HepG2 (cell line): ENCODE measurements around the gene NUDT17. TPM values are rescaled to one million over a fixed set of nuclear protein-coding genes. Genes with fewer than 3 reads are reported as not detected.

ENCODE experiments used
- ATAC-seq: fragments of 200-7000 bp; cut with Tn5 transposase; 3 replicates; pipeline ENCODE4 v1.9.1; 2020; ENCODE audit warnings: mild to moderate bottlenecking, moderate library complexity
- BruUV-seq: library from RNA; stranded (reverse); fragments of 400-500 nt; replicated peaks from 2 replicates; lab custom pipeline; 2021; lab: Mats Ljungman, UMichigan
- CTCF ChIA-PET: fragments of 300-600 bp; formaldehyde crosslinking; extraction: SDS; loops from one replicate; lab custom pipeline; 2021; ENCODE audit warnings: low total read pairs, inconsistent platforms, low intra/inter-chr PET ratio; lab: Yijun Ruan, JAX
- POLR2A ChIA-PET: fragments of 350-600 bp; sonication (Branson Sonifier 250); formaldehyde crosslinking; loops from one replicate; lab custom pipeline; 2020; ENCODE audit warnings: antibody characterized with exemption, inconsistent platforms; lab: Yijun Ruan, JAX
- DNase-seq: peaks from one replicate; pipeline ENCODE4 v3.0.0-alpha.2; 2015; ENCODE audit warnings: low spot score
- FAIRE-seq: peaks from 3 replicates; lab custom pipeline; 2011; peaks lifted over from hg19 to GRCh38; lab: Jason Lieb, UNC
- H2AFZ ChIP-seq: one replicate; pipeline ENCODE4 v1.6.1; 2011; ENCODE audit warnings: low read length, inconsistent platforms
- H3K27ac ChIP-seq: fragments of 300-600 bp; 3 replicates; pipeline ENCODE4 v1.8.0; 2011; ENCODE audit warnings: mixed run types, mild to moderate bottlenecking, mixed read lengths, low read length, inconsistent platforms; ENCODE audit not compliant: insufficient read depth; ENCODE audit errors: extremely low read length
- H3K27me3 ChIP-seq, 2 experiments: fragments of 200-600 bp in 1 of 2; 2 replicates in 1 of 2; 3 replicates in 1 of 2; pipeline versions ENCODE4 v1.6.0 to v1.8.0; 2011; ENCODE audit warnings: low read length in 2 of 2, mild to moderate bottlenecking in 2 of 2, moderate library complexity in 2 of 2, inconsistent platforms in 1 of 2; ENCODE audit not compliant: insufficient read depth in 2 of 2, control insufficient read depth in 1 of 2
- H3K36me3 ChIP-seq, 2 experiments: fragments of 200-600 bp in 1 of 2; replicated peaks in 1 of 2; 2 replicates in 1 of 2; 3 replicates in 1 of 2; pipeline versions ENCODE4 v1.5.1 to v1.8.0; 2011; ENCODE audit warnings: low read length in 2 of 2, inconsistent platforms in 1 of 2; ENCODE audit not compliant: insufficient read depth in 2 of 2, control insufficient read depth in 1 of 2
- H3K4me1 ChIP-seq: 2 replicates; pipeline ENCODE4 v1.5.1; 2012; ENCODE audit warnings: low read length, inconsistent platforms; ENCODE audit not compliant: insufficient read depth
- H3K4me2 ChIP-seq: 2 replicates; pipeline ENCODE4 v1.6.0; 2011; ENCODE audit warnings: low read depth, low read length, inconsistent platforms
- H3K4me3 ChIP-seq, 3 experiments: fragments of 200-600 bp in 1 of 3; sonication (generic), shearing (Covaris generic) in 1 of 3; replicated peaks in 1 of 3; 2 replicates each; pipeline ENCODE4 v1.5.1; 2011 to 2016; ENCODE audit warnings: low read length in 3 of 3, inconsistent platforms in 2 of 3, low read depth in 2 of 3, mild to moderate bottlenecking in 2 of 3, control low read depth in 1 of 3, mixed read lengths in 1 of 3; ENCODE audit not compliant: insufficient read depth in 1 of 3
- H3K79me2 ChIP-seq: one replicate; pipeline ENCODE4 v1.6.1; 2011; ENCODE audit warnings: low read length, inconsistent platforms; ENCODE audit not compliant: insufficient read depth
- H3K9ac ChIP-seq: 2 replicates; pipeline ENCODE4 v1.6.0; 2011; ENCODE audit warnings: mild to moderate bottlenecking, low read depth, low read length, inconsistent platforms; ENCODE audit not compliant: insufficient read depth
- H3K9me3 ChIP-seq: 2 replicates; pipeline ENCODE4 v1.5.1; 2012; ENCODE audit warnings: mild to moderate bottlenecking, low read length
- H4K20me1 ChIP-seq: 2 replicates; pipeline ENCODE4 v1.6.0; 2011; ENCODE audit warnings: inconsistent platforms, mild to moderate bottlenecking, low read length, moderate library complexity; ENCODE audit not compliant: insufficient read depth
- BRD4 ChIP-seq: sonication (generic); formaldehyde crosslinking; IDR thresholded peaks from 2 replicates; pipeline ENCODE4 v1.4.0; 2020; ENCODE audit warnings: missing genetic modification reagents
- JDP2 ChIP-seq: sonication (generic); formaldehyde crosslinking; IDR thresholded peaks from 2 replicates; pipeline ENCODE4 v1.8.1; 2022; ENCODE audit warnings: missing genetic modification reagents, borderline replicate concordance
- RARA ChIP-seq: IDR thresholded peaks from 2 replicates; pipeline ENCODE4 v1.6.1; 2016; ENCODE audit warnings: missing genetic modification reagents, missing compliant biosample characterization
- SRY ChIP-seq: sonication (generic); formaldehyde crosslinking; IDR thresholded peaks from 2 replicates; pipeline ENCODE4 v1.8.0; 2022; ENCODE audit warnings: mild to moderate bottlenecking, missing genetic modification reagents
- ZNF282 ChIP-seq: fragments of 450-650 bp; IDR thresholded peaks from 2 replicates; pipeline ENCODE4 v1.6.1; 2018; ENCODE audit not compliant: partially characterized antibody
- ZNF556 ChIP-seq: sonication (generic); formaldehyde crosslinking; IDR thresholded peaks from 2 replicates; pipeline ENCODE4 v1.4.0; 2020; ENCODE audit warnings: mild to moderate bottlenecking, missing genetic modification reagents, borderline replicate concordance
- WGBS: methylation state at CpG from one replicate; pipeline ENCODE4 v1.1.6; 2017; ENCODE audit warnings: low lambda C conversion rate; 5-methylcytosine and 5-hydroxymethylcytosine counted together
- in situ Hi-C: cut with HindIII; loops from 2 replicates; pipeline ENCODE4 v1.10.0; 2017; ENCODE audit warnings: low pct_unique_long_range_greater_than_20kb; ENCODE audit not compliant: extremely low pct_ligation_motif_present
- intact Hi-C: fragments of 100-400 bp; cut with micrococcal nuclease; formaldehyde crosslinking; loops from one replicate; pipeline ENCODE4 v1.10.0; 2022; ENCODE audit not compliant: unreplicated experiment
- polyA plus RNA-seq, 8 experiments: library from polyadenylated mRNA; depleted of rRNA in 3 of 8; stranded (reverse) in 7 of 8; unstranded in 1 of 8; fragments of >200 nt; fragmentation: Illumina TruSeq in 4 of 8; extraction: Trizol in 4 of 8; gene quantifications; 2 replicates each; pipeline versions ENCODE4 v1.2.1 to v1.2.3, GENCODE V29; 2011 to 2016; ENCODE audit warnings: low read depth in 4 of 8, missing spikeins in 1 of 8, mixed read lengths in 1 of 8; ENCODE audit not compliant: insufficient read depth in 1 of 8
- total RNA-seq, 5 experiments: library from RNA; depleted of rRNA; stranded (reverse); fragments of >200 nt; fragmentation: Illumina TruSeq; extraction: Trizol; gene quantifications; 2 replicates each; pipeline ENCODE4 v1.2.3, GENCODE V29; 2016; ENCODE audit warnings: low read depth in 1 of 5
- TF ChIP-seq, protein P1 (sequence below): sonication (generic); formaldehyde crosslinking; IDR thresholded peaks from 2 replicates; pipeline ENCODE4 v1.4.0; 2020; ENCODE audit warnings: mild to moderate bottlenecking, missing genetic modification reagents
- TF ChIP-seq, protein P2 (sequence below): sonication (generic); formaldehyde crosslinking; IDR thresholded peaks from 2 replicates; pipeline ENCODE4 v1.8.0; 2022; ENCODE audit warnings: low read depth, missing genetic modification reagents

NUDT17 gene
- total and polyA plus RNA-seq, 2 of the 13 experiments (the other 11 are each of a cell fraction or from before 2014, with no cell fraction given) = 2.6 to 5.8 TPM

DNA sequence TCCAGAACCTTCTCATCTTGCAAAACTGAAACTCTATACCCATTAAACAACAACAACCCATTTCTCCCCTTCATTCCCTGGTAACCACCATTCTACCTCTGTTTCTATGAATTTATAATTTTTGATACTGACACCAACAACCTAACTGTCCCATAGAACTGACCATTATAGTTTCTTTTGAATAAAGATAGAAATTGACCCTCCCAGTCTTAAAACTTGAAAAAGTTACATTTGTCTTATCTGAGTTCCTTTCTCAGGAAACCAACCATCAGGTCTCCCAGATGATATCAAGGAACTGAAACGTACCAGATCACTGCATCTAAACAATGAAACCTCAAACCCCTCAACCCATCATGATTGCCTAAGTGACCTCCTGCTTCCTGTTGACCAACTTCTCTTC lies 48.7 kb upstream of the NUDT17 start:
- no peak for ATAC-seq
- no TSS peak for BruUV-seq
- CTCF ChIA-PET = no interaction called here

DNA sequence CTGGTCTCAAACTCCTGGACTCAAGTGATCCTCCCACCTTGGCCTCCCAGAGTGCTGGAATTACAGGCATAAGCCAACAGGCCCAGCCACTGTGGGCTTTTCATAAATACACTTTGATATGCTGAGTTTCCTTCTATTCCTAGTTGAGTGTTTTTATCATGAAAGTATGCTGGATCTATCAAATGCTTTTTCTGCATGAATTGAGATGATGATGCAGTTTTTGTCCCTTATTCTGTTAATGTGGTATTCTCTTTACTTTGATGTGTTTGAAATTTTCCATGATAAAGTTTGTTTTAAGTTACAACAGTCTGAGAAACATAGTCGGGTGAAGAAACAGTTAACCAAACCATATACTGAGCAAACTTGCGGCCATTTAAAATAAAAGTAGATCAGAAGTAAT lies 45.6 kb upstream of the NUDT17 start:
- Histone ChIP-seq H4K20me1 (no peaks in the 10 kb centered on the region), H3K4me2 (no peak overlapping the region), H3K4me1 (no peaks in the 10 kb centered on the region), H3K79me2 (peaks cover 17% of the 10 kb centered on the region), H3K27me3 (no peaks in the 10 kb centered on the region), H3K27ac (no peak overlapping the region), H3K9ac (no peak overlapping the region), H3K36me3 (no peaks in the 10 kb centered on the region), H2AFZ (no peak overlapping the region), H3K9me3 (peaks cover 8% of the 10 kb centered on the region), H3K4me3 (no peak overlapping the region)
- in situ Hi-C loops = no loop called here
- TF ChIP-seq, protein P1, sequence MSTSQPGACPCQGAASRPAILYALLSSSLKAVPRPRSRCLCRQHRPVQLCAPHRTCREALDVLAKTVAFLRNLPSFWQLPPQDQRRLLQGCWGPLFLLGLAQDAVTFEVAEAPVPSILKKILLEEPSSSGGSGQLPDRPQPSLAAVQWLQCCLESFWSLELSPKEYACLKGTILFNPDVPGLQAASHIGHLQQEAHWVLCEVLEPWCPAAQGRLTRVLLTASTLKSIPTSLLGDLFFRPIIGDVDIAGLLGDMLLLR (CRISPR knock-in tag) = no peak
- TF ChIP-seq RARA (CRISPR knock-in tag) = no peak
- TF ChIP-seq JDP2 (CRISPR knock-in tag) = no peak
- TF ChIP-seq BRD4 (CRISPR knock-in tag) = no peak
- TF ChIP-seq ZNF556 = no peak
- no peak for TF ChIP-seq ZNF282
- TF ChIP-seq, protein P2, sequence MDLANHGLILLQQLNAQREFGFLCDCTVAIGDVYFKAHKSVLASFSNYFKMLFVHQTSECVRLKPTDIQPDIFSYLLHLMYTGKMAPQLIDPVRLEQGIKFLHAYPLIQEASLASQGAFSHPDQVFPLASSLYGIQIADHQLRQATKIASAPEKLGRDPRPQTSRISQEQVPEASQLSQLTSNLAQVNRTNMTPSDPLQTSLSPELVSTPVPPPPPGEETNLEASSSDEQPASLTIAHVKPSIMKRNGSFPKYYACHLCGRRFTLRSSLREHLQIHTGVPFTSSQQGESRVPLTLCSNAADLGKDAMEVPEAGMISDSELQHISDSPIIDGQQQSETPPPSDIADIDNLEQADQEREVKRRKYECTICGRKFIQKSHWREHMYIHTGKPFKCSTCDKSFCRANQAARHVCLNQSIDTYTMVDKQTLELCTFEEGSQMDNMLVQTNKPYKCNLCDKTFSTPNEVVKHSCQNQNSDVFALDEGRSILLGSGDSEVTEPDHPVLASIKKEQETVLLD (CRISPR knock-in tag) = no peak
- intact Hi-C loops = no loop called here
- ChIA-PET POLR2A (no interaction called here), CTCF (no interaction called here)
- BruUV-seq = no TSS peak
- WGBS = 100% methylated on average over 2 of the region's 2 CpGs
- ATAC-seq = no peak
- FAIRE-seq = no peak
- no peak for DNase-seq

More for the DNA sequence above, 48.7 kb upstream of the NUDT17 start:
- POLR2A ChIA-PET = no interaction called here
- Histone ChIP-seq H4K20me1 (no peaks in the 10 kb centered on the region), H3K4me1 (peaks cover 13% of the 10 kb centered on the region), H3K27ac (no peak overlapping the region), H3K36me3 (no peaks in the 10 kb centered on the region), H3K79me2 (peaks cover 8% of the 10 kb centered on the region), H2AFZ (no peak overlapping the region), H3K9me3 (peaks cover 8% of the 10 kb centered on the region), H3K9ac (no peak overlapping the region), H3K4me3 (no peak overlapping the region), H3K4me2 (no peak overlapping the region), H3K27me3 (no peaks in the 10 kb centered on the region)
- TF ChIP-seq SRY = no peak
- intact Hi-C loops = no loop called here
- in situ Hi-C loops = no loop called here
- WGBS = 0% methylated on average over 1 of the region's 1 CpG
- no peak for FAIRE-seq
- no peak for DNase-seq
